Measurements from ENCODE around the gene CCDC13.
"Not testable (repeated sequence)": the region's sequence is repeated elsewhere in the genome, so short reads cannot be mapped to it uniquely, and the experiment has no call there.

CCDC13 gene, protein sequence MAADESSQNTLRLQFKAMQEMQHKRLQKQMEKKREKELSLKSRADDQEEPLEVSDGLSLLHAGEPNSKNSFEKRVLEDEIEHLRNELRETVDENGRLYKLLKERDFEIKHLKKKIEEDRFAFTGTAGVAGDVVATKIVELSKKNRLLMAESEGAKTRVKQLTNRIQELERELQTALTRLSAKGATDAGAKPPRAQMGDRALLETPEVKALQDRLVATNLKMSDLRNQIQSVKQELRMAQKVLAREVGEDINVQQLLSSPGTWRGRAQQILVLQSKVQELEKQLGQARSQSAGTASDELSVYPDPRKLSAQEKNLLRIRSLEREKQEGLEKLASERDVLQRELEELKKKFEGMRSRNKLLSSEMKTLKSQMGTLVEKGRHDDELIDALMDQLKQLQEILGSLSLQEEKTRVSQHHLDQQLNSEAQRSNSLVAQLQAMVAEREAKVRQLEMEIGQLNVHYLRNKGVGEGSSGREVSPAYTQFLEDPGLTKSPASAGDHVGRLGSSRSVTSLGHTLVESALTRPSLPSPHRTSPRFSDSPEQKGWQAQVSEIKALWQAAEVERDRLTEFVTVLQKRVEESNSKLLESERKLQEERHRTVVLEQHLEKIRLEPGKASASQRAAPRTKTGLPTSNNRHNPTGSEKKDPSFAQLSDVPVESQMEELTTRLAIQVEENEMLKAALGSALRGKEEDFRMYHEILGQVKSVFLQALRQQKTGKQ

DNA sequence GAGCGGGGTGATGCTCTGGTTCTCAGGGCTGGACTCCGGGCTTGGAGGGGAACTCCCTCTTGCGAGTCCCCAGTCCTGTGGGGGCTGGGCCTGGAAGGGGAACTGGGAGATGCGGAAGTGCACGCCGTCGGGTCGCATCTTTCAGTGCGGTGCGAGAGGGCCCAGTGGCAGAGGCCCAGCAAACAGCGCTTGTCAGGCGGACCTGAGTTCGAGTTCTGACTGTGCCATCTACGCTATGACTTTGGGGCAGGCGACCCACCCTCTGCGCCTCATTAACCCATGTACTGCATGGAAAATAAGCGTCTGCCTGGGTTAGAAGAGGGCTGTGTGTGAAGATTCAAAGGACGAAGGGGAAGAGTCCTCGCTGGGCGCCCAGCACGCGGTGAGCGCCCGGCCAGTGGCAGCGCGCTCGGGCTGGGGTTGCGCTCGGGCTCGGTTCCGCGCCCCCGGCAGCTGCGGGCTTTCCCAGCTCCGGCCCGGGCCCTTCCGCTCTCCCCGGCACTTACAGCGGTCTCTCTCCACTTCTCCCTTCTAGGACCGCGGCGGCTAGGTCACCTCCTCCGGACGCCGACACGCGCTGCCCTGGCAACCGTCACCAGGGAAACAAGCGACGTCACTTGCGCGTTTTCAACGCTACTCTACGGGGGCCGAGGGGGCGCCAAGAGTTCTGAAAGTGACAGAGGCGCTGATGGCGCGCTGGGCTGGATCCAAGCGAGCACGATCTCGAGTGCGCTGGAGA lies at the start of gene CCDC13:
Gene CCDC13, minus strand, starts transcription at position 584 of the 739 bp plus-strand sequence. CDS start 14,908 bp downstream, outside the sequence.
- DNase-seq: peak; percentile 93

- DNase-seq: no peak
Observed at GRCh38 chr3:42822828-42823227, 49.8 kb upstream of the CCDC13 start.

DNA sequence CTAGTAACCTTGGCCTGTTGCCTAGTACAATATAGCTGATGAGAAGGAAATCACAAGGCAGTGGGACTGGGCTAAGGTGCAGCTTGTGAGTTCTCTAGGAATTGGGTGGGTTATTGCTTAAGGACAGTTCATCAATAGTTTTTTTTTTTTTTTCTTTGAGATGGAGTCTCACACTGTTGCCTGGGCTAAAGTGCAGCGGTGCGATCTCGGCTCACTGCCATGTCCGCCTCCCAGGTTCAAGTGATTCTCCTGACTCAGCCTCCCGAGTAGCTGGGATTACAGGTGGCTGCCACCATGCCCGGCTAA lies 47.6 kb upstream of the CCDC13 start:
- no peak for DNase-seq

- no peak for DNase-seq
Observed at GRCh38 chr3:42819351-42819965, 46.4 kb upstream of the CCDC13 start.

- no peak for DNase-seq
Observed at GRCh38 chr3:42815826-42816225, 42.8 kb upstream of the CCDC13 start.

GRCh38 chr3:42814914-42815507 lies 42.0 kb upstream of the CCDC13 start:
- DNase-seq: no peak

DNA sequence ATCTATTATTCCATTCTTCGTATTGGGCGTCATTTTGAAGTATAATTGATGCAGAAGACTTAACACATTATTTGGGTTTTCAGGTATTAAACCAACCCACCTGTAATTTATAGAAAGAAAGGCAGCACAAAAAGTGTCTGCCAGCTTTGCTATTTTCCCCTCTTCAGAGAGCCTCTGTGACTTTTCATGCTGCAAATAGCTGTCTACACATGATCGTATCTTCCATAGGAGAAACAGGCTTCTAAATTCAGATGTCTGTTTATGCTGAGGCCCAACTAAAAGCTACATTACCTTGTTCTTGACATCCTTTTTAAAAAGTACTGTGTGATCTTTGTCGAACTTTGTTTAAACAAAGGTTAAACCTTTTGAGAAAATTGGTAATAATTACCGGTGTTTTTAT lies 41.2 kb upstream of the CCDC13 start:
- no peak for DNase-seq

GRCh38 chr3:42811118-42811883 lies 38.2 kb upstream of the CCDC13 start:
- DNase-seq: not testable (repeated sequence)

DNA sequence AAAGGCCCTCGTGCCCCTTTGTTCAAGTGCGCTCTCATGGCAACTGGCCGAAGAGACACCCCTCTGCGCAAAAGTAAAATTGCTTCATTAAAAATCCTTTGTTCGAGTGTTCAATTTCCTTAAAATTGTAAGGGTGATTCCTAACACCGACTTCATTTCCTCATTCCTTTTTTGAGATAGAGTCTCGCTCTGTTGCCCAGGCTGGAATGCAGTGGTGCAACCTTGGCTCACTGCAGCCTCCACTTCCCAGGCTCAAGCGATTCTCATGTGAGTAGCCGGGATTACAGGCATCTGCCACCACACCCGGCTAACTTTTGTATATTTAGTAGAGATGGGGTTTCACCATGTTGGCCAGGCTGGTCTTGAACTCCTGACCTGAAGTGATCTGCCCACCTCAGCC lies 37.7 kb upstream of the CCDC13 start:
- DNase-seq: not testable (repeated sequence)

DNA sequence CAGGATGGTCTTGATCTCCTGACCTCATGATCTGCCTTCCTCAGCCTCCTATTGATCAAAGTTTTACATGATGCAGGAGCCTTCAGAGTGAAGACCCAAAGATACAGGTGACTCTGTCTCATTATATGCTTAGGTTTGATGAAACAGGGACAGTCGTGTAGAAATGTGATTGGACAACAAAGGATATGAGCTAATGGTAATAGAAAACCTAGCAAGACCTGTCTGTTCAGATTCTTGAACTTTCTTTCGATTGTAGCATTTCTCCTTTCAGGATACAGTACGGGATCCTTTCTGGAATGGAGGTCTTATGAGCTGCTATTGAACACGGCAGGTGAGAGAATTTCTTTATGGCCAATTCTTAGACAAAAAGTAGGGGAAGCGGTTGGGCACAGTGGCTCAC lies 36.1 kb upstream of the CCDC13 start, which contains the start of gene ACKR2:
Gene ACKR2, plus strand, starts transcription at position 244 of the 400 bp plus-strand sequence. CDS start 55,058 bp downstream, outside the sequence.
- DNase-seq: no peak

DNA sequence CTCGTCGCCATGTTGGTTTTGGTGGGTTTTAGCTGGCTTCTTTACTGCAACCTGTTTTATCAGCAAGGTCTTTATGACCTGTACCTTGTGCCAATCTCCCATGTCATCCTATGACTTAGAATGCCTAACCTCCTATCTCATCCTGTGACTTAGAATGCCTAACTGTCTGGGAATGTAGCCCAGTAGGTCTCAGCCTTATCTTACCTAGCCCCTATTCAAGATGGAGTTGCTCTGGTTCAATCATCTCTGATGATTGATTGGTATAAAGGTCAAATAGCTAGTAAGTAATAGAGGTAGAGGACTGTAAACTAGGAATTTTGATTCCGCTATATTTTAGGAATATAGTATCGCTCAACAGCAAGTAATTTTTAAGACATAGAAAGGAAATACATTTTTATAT lies 34.9 kb upstream of the CCDC13 start:
- DNase-seq: no peak

DNA sequence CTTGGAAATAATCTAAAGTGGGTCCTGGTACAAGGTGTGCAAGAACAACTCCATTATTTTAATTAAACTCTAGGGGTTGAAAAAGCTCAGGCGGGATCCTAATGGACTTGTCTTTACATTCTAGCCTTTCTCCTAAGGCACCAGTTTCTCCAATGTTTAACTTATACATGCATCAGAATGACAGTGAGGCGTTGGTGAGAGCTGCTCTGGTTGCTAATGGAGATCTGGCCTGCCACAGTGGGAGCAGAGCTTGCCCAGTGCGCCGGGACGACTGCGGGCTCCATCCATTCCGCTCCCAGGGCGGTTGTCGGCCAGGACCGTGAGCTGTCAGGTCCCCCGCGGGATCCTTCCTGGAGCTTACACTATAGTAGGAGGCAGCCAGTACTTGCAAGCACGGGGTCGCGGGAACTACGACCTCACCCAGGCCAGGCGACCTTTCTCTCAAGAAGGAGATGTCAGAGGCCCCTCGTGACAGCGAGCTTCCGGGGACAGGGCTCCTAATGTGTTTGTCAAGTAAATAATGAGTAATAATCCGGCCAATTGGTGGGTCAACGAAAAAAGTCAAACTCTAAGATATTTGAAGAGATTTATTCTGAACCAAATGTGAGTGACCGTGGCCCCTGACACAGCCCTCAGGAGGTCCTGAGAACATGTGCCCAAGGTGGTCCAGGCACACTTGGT lies 32.2 kb upstream of the CCDC13 start:
- peak; percentile 34 for DNase-seq

- no peak for DNase-seq
Observed at GRCh38 chr3:42804831-42805132, 31.7 kb upstream of the CCDC13 start.

DNA sequence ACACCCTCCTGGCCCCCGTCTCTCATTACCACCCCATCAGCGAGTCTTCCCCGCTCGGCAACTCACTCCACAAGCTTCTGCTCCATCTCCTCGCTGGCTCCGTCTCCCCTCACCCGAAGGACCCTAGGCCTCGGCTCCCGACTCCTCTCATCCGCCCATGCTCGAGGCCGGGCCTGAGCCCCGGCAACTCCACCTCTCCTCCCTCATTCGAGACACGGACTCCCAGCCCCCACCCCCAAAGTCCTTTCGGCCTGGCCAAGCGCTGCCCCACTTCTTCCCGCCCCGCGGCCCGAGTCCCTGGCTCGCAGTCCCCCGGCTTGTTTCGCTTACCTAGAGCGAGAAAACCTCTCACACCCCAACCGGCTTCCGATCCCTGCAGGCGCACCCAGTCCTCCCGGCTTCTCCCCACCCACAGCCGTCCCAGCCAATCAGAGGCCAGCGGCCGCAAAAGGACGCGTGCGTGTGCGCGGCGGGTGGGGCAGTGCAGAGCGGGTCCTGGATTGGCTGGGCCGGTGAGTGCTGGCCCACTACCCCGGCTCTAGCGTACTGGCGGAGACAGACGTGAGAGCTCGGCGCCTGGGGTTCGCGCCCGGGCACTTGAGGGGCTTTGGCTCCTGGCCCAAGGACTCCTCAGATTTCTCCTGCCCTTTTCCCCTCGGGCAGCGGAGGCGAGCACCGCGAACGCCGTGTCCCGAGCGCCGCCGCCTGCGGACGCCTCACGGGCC lies 31.2 kb upstream of the CCDC13 start, which contains the start of gene HIGD1A:
Gene HIGD1A, minus strand, starts transcription at position 385 of the 725 bp plus-strand sequence. CDS start 10,237 bp downstream, outside the sequence.
- DNase-seq: peak; percentile 99

- peak; percentile 44 for DNase-seq
Observed at GRCh38 chr3:42803414-42804105, 30.5 kb upstream of the CCDC13 start.

DNA sequence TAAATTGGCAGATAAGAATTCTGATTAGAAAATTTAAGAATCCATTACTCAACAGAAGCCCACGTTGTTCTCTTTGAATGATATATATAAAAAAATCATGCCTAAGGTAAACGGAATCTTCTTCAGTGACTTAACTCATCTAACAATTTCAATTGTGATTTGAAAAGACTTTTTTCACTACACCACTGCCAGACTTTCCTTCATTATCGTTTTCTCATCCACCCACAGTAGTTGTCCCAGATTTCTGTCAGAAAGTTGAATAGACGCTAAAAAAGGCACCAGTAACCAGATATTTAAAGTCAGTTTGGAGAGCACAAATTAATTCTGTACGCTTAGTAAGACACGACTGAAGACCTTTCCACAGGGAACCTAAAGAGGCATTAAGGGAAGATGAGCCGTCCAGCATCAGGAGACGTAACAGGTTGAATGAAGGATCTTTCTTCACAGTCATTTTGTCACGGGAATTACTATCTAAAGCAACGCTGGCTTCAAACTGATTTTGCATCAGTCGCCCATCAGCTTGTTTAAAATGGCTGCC lies 29.9 kb upstream of the CCDC13 start:
- no peak for DNase-seq

- no peak for DNase-seq
Observed at GRCh38 chr3:42801784-42802183, 28.7 kb upstream of the CCDC13 start.

DNA sequence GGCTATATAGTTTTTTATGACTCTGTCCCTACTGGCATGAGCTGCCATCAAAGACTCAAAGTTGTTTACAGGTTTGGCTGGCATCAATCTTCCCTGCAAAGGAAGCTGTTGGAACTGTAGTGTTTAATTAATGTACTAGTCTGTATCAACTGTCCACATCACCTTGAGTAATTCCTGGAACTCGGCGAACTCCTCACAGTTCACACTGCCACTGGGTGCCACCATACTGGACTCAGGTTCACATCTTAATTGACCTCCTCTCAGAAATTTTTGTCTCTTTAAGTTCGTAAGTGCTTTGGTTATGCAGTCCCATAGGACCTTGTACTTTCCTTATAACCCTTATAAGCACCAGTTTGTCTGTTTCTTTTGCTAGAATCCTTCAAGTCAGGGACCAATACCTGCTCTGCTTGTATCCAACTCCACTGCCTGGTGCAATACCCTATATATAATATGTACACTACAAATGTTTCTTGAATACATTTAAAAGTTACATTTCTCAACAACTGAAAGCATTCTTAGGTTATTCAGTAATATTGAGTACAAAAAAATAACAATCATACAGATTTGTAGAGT lies 28.1 kb upstream of the CCDC13 start:
- DNase-seq: no peak

- no peak for DNase-seq
Observed at GRCh38 chr3:42800251-42800650, 27.2 kb upstream of the CCDC13 start.

All from midbrain (tissue), 1 donor.